GM19351 (cell line): ENCODE results near the gene CORO2B.

ENCODE experiments used
- ATAC-seq: cut with Tn5 transposase; IDR thresholded peaks from one replicate; pipeline ENCODE4 v1.9.1; 2021; ENCODE audit warnings: mild to moderate bottlenecking, moderate library complexity; ENCODE audit not compliant: unreplicated experiment

Gene CORO2B

DNA sequence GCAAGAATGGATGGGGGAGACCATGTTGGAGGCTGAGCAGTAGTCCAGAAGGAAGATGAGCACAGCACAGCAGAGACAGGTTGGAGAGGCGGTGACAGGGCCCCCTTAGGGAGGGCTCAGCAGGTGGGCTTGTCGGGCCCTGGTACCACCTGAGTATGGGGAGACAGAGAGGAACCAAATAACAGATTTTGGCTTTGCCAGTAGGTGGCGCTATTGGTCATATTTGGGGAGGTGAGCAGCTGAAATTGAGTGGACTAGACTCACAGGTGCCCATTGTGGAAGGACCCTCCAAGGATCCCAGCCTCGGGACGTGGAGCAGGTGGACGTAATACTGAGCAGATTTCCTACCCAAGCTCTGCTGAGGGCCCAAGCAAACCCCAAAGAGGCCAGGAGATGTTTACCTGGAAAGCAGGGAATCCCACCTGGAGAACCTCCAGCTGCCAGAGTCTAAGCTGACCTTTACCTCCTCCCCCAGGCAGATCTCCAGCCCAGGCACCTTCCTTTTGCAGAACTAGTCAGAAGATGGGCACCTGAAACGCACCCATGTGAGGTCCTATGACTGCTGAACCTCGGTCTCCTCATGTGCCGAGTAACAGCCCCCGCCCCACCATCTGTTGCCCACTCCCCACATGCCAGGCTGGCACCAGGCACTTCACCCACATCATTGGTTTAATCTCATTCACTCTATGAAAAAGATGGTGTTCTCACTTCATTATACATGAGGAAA, 24.6 kb upstream of the CORO2B start:
- no peak for ATAC-seq

DNA sequence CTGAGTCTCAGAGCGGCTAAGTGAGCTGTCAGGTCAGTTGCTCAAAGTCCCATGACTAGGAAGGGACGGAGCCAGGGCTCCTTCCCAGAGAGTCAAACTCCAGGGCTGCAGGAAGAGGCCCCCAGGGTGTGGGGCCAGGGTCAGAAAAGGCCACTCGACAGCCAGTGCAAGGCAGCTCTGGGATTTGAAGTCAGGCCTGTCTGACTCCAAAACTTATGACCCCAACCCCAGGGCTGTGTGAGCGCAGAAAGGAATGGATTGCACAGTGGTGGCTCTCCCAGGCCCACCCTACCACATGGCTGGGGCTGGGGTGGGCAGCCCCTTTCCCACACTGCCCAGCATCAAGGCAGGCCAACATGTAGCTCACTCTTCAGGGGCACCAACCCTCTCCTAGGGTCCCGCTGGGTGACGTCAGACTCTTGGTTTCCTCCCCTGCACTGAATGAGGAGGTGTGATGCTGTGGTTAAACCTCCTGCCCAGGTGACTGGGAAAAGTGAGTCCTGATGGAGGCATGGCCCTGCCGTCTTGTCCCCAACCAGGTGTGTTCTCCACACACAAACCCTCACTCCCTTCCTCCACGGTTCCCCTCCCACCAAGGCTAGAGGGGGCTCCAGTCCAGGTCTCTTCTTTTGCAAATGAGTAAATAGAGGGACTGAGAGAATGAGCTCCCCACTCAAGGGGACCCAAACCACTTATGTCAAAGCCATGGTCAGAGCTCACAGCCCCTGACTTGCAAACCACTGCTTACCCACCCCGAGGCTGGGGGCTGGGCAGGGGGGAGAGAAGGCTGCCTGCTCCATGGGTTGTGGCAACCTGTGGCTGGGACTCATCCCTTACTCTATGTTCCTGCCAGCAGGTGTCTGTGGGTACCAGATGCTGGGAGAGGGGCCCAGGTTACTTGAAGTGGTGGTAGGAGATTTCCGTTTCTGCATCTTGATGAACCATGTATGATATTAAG, 23.8 kb upstream of the CORO2B start:
- no peak for ATAC-seq

DNA sequence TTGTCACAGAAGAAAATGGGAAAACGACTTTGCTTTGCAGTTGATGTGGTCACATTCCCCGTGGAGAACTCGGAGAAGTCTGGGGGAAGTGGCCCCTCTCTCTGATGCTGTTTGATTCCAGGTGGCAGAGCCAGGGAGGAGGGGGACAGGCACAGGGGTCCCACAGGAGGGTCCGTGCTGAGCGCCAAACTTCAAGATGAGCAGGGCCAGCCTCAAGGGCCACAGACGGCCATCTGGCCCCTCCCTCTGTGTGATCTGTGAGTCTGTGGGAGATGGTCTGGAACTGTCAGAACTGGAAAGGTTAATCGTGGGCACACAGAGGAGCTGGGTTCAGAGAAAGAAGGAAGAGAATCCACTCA, 23.1 kb upstream of the CORO2B start:
- no peak for ATAC-seq

DNA sequence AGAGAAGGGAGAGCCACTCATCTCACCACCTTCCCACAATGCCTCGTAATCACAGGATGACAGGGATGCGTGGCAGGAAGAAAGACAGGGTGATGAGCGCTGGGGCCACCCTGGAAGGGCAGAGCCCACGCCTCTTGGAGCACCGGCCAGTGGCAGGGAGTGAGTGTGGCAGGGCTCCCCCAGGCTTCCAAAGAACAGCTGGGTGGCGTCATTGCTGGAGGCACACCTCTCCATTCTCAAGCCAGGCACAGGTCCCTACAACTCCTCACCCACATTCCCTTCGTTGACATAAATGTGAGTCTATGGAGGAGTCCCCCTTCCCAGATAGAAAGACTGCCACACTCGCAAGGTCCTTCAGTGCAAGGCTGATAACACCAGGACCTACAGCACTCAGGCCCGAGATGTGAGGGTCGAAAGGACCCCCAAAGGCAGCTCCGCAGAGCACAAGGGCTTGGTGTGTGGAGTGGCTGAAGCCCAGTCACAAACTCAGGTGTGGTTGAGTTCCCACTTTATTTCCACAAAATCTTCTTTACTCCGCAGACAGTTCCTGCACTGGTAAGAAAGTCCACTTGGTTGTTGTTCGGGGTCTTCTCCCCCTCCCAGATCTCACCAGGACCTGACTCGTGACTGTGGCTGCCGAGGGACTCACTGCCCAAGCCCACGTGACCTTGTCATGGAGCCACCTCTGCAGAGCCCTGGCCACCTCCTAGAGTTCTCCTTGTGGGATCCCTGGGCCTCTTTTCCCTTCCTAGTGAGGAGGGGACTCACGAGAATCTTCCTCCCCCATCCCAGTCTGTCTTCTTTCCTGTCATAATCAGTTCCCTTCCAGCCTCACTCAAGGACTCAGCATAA, 22.4 kb upstream of the CORO2B start:
- ATAC-seq: no peak

DNA sequence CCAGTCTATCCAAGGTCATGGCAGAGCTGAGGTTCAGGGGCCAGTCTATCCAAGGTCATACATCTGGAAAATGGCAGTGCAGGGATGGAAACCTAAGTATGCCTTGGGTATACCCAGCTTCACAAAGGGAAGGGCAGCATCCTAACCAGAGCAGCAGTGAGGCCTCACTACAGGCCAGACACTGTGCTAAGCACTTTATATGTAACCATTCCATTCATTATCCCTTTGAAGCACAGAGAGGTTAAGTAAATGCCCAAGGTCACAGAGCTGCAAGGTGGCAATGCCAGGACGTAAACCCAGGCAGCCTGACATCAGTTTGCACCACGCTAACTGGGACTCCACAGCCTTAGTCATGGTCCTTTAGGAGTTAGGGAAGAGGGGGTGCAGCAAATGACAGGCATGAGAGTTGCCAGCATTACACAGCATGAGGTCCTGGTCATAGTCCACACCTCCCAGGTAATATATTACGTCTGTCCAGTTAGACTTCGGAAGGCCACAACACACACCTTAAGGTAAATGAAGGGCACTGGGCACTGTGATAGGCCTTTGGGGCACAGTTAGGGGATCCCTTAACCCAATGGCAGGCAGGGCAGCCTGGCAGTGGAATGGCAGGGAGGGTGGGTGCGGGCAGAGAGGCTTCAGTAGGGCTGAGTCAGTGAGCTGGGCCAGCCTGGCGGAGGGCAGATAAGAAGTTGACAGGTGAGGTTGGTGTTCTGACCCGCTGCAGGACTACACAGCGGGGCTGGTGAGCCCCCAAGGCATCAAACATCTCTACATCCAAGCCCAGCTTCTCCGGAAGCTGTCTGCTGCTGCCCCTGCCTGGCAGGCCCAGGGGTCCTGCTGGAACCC, 21.1 kb upstream of the CORO2B start:
- no peak for ATAC-seq

DNA sequence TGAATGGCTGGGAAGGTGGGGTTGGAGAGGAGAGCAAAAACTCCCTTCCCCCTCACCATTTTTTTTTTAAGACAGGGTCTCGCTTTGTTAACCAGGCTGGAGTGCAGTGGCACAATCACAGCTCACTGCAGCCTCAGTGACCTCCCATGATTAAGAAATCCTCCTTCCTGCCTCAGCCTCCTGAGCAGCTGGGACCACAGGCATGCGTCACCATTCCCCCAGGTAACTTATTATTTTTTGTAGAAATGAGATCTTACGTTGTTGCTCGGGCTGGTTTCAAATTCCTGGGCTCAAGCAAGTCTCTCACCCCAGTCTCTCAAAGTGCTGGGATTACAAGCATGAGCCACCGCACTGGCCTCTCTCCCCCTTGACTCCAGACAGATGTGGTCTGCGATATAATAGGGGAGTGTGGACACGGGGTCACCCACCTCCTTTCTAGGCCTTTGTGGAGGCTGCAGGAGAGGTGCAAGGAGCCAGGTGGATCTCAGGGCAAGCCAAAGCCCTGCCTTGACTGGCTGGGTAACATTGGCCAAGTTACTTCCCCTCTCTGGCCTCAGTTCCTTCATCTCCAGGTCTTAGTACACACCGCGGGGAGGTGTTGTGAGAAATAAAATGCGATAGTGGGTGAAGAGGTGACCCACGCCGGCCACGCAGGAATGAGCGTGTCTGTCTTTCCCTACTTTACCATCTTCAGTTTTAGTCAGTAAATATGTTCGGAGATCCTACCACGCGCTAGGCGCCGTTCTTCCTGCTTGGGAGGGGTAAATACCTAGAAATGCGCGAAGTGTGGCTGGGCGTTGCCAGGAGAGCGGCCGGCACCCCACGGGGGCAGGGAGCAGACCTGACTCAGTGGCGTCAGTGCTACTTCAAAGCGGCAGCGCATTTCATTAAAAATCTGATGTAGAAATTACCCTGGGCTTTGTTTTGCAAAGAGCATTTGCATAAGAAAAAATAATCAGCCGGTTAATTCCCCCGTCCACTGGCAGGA, 20.2 kb upstream of the CORO2B start:
- no peak for ATAC-seq

DNA sequence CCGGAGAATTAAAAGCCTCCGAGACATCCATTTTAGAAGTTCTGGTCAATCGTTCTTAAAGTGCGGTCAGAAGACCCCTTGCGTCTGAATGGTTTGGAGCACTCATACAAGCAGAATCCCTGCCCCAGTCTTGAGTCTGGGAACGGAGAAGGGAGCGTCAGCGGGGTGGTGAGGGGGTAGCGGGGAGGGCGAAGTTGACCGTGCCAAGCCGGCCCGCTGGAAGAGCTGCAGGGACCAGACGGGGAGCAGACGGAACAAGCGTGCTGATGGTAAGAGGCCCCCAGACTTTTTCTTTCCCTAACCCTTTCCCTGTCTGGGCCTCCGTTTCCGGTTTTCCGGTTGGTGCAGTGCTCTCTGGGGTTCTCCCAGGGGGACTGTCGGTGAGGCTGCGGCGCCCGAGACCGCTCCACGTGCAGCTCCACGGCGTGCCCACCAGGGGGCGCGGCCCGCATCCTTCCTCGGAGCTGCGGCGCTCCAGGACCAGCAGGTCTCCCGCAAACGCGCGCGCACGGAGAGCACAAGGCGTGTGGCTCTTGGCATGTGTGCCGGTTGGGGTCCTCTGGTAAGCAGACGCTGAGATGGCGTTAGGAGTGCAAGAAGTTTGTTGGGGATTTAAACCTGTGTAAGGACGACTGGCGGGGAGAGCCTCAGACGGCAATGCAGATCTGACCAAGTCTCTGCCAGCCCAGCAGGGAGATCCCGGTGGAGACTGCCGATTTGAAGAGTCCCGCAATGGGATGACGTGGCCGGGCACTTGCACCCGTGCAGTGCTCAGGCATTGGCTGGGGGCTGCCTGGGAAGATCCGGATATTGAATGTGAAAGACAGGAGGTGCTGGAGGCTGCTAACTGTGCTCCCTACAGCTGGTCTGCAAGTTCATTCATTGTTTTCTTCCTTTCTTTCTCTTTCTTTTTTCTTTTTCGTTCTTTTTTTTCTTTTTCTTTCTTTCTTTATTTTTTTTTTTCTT, 19.2 kb upstream of the CORO2B start:
- no peak for ATAC-seq

DNA sequence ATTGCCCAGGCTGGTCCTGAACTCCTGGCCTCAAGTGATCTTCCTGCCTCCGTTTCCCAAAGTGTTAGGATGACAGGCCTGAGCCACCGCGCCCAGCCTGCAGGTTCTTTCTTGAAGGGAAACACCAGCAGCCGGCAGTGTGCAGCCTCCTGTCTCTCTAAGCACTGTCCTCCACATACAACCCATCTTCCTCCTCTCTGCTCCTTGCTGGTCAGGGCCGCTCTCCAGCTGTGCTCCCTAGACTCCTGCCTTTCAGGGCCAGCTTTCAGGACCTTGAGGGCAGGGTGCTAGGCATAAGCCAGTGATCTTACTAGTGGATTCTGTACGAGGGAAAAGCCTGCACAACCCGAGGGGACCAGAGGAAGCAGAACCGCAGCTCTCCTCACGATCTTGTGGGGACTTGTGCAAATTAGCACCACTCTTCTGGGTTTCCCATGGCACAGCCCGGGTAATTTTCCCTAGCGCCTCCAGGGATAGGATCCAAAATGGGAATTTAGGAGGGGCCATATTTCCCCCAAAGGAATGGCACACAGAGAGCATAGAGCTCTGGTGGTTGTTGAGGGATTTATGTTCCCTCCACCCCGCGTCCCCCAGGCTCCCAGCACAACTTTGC, 18.2 kb upstream of the CORO2B start:
- no peak for ATAC-seq

DNA sequence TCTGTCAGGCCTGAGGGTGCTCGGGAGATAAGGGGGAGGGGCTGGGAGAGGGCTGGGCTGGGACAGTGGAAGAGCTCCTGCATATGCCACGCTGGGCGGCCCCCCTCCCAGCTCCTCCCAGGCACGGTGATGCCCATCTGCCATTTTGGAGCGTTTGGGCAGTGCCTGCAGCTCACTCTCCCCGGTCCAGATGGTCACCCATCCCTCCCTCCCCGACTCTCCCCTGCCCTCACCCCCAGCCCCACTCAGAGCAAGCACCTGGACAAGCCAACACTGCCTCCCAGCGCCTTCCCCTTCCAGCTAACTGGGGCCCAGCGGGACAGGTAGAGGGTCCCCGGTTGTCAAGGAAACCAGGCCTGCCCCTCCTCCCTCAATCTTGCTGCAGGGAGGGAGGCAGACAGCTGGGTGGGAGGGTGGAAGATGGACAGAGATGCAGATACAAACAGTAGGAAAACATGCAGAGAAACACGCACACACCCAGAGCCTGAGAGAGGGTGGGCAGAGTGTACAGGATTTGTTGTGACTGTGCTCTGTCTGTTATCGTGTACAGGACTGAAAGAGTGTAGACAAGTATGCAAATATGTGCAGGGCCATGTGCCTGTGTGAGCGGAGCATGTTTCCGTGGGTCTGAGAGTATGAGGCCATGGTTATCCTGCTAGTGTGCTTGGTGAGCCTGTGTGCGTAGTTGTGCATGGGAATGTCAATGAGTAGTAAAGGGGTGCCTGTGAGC, 17.5 kb upstream of the CORO2B start:
- ATAC-seq: no peak

DNA sequence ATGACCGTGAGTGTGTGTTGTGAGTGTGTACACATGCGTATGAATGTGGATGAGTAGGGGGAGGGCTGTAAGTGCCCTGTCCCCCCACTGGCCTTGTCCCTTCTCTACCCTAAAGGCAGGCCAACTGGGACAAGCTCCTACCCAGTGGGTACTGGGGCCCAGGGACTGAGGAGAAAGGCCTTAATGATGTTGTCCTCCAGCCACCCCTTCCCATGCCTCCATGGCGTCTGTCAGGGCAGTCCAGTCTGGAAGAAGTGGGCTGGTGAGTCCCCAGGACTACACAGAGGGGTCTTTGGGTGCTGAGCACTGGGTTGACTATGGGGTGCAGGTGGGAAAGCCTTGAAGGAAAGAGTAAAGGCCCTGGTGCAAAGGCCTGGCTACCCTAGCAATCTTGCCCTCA, 16.9 kb upstream of the CORO2B start:
- ATAC-seq: no peak

DNA sequence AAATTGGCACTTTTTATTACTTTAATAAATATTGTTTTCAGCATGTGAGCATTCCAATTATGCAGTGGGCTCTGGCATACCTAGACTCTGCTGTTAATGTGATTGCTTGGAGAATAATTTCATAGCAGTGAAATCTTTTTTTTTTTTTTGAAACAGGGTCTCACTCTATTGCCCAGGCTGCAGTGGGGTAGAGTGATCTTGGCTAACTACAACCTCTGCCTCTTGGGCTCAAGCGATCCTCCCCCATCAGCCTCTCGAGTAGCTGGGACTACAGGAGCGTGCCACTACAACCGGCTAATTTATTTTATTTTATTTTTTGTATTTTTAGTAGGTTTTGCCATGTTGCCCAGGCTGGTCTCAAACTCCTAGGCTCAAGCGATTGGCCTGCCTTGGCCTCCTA, 14.6 kb upstream of the CORO2B start:
- ATAC-seq: no peak

DNA sequence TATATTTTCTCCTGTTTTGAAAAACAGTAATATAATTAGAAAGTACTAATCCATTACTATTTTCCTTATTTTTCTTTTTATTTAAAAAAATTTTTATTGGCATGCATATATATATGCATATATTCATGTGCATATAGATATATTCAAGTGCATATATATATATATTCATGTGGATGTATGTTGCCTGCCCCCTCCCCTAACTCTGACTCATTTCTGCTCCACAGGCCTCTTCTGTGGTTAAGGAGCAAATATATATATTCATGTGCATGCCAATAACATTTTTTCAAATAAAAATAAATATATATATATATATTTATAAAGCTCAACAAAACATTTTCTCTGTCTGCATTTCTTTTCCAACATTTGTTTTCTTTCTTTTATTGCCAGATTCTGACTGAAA, 13.6 kb upstream of the CORO2B start:
- ATAC-seq: no peak

DNA sequence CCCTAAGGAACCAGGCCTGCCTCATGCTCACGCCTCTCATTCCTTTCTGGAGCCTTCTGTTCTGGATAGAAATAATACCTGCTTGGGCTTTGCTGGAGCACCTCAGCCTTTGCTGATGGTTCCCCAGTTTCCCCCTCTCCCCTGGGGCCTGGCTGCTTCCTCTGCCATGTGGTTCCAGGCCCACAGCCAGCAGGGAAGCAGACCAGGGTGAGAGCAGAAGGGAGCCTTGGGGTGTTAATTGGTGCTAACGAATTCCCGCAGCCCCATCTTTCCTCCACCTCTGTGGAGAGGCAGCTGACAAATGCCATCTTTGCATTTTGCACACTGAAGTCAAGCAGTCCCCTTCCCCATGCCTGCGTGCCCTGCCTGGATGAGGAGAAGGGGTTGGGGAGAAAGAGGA, 13.1 kb upstream of the CORO2B start:
- ATAC-seq: no peak

DNA sequence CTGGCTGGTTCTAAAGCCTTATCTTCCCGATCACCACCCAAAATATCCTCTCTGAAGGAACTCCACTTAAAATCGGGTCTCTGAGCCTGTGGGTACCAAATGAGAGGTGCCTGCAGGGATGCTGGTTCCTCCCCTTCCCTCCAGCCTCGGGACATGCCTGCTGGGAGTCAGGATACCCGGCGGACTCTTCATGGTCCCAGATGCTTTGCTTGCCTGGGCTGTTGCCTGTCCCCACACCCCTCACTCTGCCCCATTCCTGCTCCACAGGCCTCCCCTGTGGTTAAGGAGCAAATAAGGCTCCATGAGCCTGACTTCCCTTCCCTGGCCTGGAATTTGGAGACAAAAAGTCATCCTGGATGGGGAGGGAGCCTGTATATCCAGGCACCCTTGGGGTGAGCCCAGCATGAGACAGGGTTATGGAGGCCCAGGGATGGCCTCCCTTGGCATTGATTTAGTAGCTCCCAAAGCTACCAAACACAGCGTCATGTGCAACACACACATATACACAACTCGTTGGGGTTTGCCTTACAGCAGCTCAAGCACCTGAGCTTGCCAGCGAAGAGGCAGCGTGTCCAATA, 12.3 kb upstream of the CORO2B start:
- ATAC-seq: no peak

DNA sequence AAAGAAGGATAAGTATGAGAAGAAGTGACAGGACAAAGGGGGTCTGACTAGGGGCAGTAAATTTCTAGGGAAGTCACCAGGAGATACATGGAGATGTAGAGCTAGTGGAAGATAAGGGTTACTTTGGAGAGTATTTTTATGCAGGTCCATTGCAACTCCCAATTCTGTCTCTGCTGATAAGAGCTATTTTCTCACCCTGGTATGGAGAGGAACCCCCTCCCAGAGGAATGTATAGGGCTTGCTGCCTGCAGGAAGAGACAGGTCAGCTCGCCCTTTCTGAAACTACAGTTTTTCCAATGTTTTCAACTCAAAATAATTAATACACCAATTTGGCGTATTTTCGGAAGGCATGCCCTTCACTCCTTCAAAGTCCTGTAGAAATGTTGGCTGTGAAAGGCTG, 11.4 kb upstream of the CORO2B start:
- no peak for ATAC-seq

DNA sequence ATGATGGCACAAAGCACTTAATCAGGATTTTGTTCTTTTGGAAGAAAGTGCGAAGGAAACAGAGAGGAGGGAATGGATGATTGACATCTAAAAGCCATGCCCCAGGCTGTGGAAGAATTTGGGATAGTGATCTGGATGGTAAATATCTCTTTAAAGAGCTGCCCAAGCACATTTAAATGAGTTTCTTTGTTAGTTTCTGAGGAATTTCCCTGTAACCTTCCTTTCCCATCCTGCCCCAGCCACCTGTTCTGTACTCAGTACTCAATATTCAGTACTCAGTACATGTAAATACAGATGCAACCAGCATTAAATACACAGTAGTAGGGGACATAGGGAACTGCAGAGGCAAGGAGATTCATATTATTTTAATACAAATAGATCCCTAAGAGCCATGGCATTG, 7.8 kb upstream of the CORO2B start:
- ATAC-seq: no peak

DNA sequence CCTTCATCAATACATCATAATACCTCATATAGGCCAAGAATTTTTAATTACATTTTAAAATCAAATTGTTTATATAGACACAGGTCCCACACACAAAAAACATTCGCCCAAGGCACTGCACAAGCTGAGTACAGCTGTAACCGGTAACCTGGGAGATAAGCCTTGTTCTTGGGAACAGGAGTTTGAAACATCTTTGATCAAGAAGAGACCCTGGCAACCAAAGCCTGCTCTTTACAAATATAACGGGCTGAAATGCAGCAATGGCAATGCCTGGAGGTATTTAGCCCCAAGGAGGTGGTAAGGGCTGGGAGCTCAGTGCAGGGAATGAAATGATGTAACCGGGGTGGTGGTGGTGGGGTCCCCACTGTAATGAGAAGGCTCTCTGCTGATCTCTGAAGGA, 7.2 kb upstream of the CORO2B start:
- ATAC-seq: no peak
